H1 (cell line): ENCODE results near the gene SECISBP2L. TPM values are rescaled to one million over a fixed set of nuclear protein-coding genes. Genes with fewer than 3 reads are reported as not detected.

ENCODE experiments used
- BACH1 ChIP-seq: IDR thresholded peaks from 2 replicates; pipeline ENCODE4 v1.6.1; 2012; ENCODE audit warnings: low read length, improper control_type of control experiment
- CHD7 ChIP-seq: fragments of 300-600 bp; sonication (generic); IDR thresholded peaks from 2 replicates; pipeline ENCODE4 v1.7.1; 2012; ENCODE audit warnings: low read length, moderate library complexity, mild to moderate bottlenecking, inconsistent platforms; ENCODE audit not compliant: insufficient replicate concordance
- NRF1 ChIP-seq: IDR thresholded peaks from 2 replicates; pipeline ENCODE4 v1.6.1; 2011; ENCODE audit warnings: mild to moderate bottlenecking, low read depth, low read length, improper control_type of control experiment
- RAD21 ChIP-seq, 2 experiments: IDR thresholded peaks in 1 of 2; conservative IDR thresholded peaks in 1 of 2; 2 replicates each; pipeline ENCODE4 v1.6.1; 2011; ENCODE audit warnings: low read depth in 2 of 2, low read length in 2 of 2, improper control_type of control experiment in 1 of 2, inconsistent platforms in 1 of 2, mild to moderate bottlenecking in 1 of 2, moderate library complexity in 1 of 2
- SAP30 ChIP-seq: fragments of 300-600 bp; sonication (generic); IDR thresholded peaks from 2 replicates; pipeline ENCODE4 v1.7.1; 2012; ENCODE audit warnings: low read length, moderate library complexity, mild to moderate bottlenecking, inconsistent platforms; ENCODE audit not compliant: insufficient read depth, insufficient replicate concordance
- TAF1 ChIP-seq: IDR thresholded peaks from 2 replicates; pipeline ENCODE4 v1.6.1; 2011; ENCODE audit warnings: mild to moderate bottlenecking, low read depth, low read length
- TAF7 ChIP-seq: optimal IDR thresholded peaks from 2 replicates; pipeline ENCODE3; 2011; ENCODE audit warnings: low read depth, mild to moderate bottlenecking, inconsistent platforms, low read length, moderate library complexity, borderline replicate concordance
- TEAD4 ChIP-seq: IDR thresholded peaks from 2 replicates; pipeline ENCODE4 v1.6.1; 2012; ENCODE audit warnings: low read depth, low read length, inconsistent platforms, mixed read lengths
- polyA plus RNA-seq, 7 experiments: library from polyadenylated mRNA; depleted of rRNA in 3 of 7; stranded (reverse) in 5 of 7; unstranded in 2 of 7; fragments of >200 nt in 5 of 7; fragments of 200-250 nt in 2 of 7; gene quantifications; 1 replicate in 5 of 7; 2 replicates in 1 of 7; 4 replicates in 1 of 7; pipeline versions ENCODE4 v1.2.1 to v1.2.3, GENCODE V29; 2011 to 2013; ENCODE audit warnings: missing spikeins in 2 of 7, mixed read lengths in 2 of 7
- total RNA-seq: library from RNA; stranded (reverse); fragmentation: NEBNext Ultra II Directional; extraction: Animal tissue kit (Norgen Biotek cat#: 25700); gene quantifications from 2 replicates; pipeline ENCODE4 v1.2.1, GENCODE V29; 2021

SECISBP2L gene
- total and polyA plus RNA-seq, 2 of the 8 experiments (the other 6 are each of a cell fraction or from before 2014, with no cell fraction given), result 7.6 to 22.8 TPM

GRCh38 chr15:48968066-48968465 is 78.2 kb downstream of the SECISBP2L start (continued):
- TF ChIP-seq CHD7 (no peak), TAF1 (no peak), SAP30 (no peak), RAD21 (IDR thresholded peaks at IDR 0.05 in 1 of 2, conservative IDR thresholded peaks at IDR 0.05 in 1 of 2; ENCODE audit: low read depth in 2 of 2, low read length in 2 of 2) (no peak), TEAD4 (no peak), NRF1 (no peak), BACH1 (no peak), TAF7 (no peak)
